Measurements from ENCODE around the gene MKNK1.
A peak's percentile ranks its signal among the peaks of the same experiment; 100 is the strongest.

Gene MKNK1

DNA sequence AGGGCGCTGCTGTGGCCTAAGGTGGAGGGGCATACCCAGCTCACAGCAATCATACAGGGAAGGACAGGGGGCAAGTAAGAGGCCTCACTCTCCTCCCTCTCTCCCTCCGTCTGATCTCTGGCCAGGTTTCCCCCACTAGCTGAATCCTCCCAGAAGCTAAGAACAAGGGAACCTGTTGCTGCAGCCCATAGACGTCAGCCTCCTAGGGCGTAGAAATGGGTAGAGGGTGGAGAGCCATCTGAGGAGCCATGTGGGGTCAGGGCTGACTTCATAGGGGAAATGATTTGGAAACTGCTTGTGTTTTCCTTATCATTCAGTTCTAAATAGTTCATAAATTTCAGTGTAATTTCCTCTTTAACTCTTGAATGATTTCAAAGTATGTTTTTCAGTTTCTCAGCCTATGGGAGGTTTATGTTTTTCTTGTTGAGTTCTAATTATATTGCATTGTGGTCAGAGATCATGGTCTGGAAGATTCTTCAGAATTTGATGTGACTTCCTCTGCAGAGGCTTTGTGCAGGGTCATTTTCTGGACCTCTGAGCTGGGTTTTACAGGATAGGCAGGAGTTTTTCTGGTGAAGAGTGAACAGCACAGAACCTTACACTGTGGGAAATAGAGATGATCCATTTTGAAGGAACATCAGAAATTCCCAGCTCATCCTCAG is 14.8 kb upstream of the MKNK1 start:
- DNase-seq = peak in 1 of 2 donors; percentile 40

DNA sequence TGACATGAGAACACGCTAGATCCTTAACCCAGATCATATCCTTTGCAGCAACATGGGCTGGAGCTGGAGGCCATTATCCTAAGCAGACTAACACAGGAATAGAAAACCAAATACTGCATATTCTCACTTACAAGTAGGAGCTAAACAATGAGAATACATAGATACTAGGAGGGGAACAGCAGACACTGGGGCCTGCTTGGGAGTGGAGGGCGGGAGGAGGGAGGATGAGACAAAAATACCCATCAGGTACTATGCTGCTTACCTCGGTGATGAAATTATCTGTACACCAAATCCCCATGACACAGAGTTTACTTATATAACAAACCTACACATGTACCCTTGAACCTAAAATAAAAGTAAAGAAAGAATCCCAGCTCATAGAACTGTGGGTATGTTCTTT is 13.8 kb upstream of the MKNK1 start:
- no peak for DNase-seq

DNA sequence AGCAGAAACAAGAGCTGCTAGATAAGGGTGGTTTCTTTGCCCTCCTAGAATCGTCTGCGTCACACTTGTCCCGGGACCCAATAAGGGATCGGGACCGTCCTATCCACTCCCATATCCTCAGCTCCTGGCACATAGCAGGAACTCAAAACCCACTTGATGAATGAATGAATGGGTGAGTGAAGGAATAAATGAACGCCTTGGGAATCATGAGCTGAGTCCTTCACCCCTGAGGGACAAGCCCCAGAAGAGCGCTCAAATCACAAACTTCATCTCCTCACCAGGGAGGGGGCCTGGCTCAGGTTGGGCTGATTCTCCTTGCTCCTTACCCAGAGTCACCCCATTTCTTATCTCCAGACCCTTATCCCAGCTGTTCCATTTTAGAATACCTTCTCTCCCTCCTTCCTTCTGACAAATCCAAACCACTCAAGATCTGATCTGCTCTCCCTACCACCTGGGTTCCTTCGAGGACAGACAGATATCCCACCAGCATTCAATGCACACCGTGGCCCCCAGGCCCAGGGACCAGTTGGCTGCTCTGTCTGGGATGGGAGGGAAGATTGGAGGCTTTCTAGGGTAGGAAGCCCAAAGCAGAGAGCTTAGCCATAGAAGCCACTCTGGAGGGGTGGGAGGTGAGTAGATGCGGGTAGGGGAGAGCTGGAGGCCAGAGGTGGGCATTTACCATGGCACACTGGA is 13.2 kb upstream of the MKNK1 start:
- no peak for DNase-seq

DNA sequence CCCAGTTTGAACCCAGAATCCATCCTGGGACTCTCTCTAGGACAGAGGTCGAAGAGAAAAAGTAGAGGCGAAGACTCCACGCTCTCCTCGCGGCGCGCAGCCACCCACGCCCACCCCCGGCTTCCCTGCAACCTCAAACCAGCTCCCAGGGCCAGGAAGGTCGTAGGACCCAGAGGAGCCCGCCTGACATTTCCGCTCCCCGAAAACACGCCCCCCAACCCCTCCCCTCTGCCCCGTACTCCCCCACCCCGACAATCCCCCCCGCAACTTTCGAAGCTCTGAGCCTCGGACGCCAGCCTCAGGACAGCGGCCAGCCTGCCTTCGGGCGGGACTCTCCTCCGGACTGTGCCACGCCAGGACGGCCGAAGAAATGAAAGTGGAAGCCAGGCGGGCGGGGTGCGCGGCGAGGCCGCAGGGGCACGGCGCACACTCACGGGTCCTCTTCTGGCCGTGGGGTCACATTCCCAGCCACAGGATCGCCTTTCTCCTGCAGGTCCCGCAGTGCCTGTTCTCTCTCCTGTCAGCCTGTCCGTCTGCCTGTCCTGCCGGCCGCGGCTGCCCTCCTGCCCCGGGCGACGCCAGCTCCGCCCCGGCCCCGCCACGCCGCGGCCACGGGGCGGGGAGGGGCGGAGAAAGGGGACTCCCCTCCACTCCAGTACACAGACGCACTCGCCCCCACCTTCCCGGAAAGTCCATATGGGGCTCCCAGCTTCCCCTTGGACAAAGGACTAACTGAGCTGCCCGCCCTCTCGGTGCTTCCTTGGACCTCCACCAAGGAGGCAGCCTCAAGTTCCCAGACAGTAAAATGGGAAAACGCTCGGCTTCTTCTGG is 12.4 kb upstream of the MKNK1 start, which contains the start of gene MOB3C:
Gene MOB3C, minus strand, starts transcription at position 535 of the 831 bp plus-strand sequence. CDS start 3,490 bp downstream, outside the sequence.
- peak; percentile 66 to 68 for DNase-seq

DNA sequence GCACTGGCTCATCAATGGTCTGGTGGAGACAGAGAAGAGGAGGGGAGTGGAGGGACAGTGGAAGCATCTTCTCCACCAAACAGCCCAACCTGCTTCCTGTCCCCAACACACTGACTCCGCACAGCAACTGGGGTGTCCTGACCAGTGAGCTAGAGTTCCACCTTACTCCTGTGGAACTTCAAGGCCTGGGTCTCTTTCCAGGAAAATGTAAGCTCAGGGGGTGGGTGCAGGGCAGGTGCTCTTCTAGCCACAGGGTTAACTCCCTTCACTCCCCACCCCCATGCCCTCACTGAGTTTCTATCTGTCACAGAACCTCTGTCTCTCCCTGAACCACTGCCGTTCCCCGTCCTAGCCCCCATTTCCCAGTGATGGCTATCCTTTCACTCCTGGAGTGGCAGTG is 11.7 kb upstream of the MKNK1 start:
- DNase-seq = no peak

DNA sequence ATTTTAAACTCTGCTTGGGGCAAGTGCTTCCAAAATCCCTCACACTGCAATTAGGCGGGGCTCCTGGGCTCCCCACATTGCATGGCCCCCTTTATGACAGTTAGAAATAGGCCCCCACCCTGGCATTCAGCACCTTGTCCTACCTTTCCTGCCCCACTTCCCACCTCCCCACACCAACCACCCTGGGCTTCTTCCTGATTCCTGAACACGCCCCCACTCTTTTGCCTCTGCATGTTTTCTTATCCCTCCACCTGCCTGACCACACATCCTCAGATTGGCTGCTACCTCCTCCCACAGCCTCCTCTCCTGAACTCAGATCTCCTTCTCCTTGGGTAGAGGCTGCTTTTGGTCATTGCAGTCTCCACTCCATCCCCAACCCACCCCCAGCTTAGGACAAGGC is 11.0 kb upstream of the MKNK1 start:
- no peak for DNase-seq

DNA sequence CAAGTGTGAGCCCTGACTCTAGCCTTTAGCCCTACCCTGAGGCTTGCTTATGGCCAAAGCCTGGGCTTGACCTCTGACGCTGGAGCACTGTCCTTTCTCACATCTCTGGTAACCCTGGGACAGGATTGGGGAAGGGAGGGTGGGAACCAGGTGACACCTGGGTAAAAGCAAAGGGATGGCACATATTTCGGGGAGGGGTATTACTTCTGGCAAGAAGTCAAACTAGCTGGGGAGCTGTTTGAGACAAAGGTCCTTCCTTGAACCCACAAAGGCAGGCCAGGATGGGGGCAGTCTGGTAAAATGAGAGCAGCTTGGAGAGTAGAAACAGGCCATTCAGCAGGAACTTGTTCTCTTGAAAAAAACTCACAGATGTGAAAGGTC is 10.5 kb upstream of the MKNK1 start:
- DNase-seq = no peak

DNA sequence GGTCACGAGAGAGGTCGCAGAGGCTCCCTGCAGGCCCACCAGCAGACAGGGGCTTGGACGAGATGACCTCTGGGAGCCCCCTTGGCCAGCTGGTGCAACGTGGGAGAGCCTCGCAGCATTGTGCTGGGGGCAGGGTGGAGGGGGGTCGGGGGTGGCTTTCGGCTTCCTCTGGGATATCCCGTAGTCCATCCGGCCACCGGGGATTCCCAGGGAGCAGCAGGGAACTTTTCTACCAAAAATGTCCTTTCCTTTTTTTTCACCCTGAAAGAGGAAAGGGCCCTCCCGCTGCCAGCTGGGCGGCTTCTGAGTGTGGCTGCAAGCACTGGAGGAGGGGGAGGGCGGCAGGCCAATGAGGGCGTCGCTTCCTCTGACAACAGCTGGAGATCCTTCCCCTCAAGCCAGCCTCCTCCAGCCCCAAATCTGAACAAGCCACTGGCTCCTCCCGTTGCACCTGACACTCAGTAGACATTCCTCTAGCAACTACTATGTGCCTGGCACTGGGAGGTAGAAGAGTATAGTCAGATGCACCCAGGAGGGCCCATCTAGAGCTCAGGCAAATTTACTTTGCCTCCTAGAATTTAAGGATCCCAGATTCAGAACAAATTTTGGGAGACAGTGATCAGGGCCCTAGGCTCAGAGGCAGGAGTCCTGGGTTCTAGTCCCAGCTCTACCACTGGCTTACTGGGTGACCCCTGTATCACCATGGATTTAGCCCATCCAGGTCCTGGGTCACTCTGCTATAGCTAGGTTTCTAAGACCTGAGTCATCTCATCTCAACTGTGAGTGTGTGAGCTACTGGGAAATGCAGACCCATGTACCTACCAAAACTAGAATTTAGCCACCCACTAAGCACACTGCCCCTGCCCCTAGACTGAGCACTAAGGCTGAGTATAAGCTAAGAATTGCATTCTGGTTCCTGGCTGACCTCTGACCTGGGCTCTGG is 9.9 kb upstream of the MKNK1 start:
- peak; percentile 30 to 59 for DNase-seq

DNA sequence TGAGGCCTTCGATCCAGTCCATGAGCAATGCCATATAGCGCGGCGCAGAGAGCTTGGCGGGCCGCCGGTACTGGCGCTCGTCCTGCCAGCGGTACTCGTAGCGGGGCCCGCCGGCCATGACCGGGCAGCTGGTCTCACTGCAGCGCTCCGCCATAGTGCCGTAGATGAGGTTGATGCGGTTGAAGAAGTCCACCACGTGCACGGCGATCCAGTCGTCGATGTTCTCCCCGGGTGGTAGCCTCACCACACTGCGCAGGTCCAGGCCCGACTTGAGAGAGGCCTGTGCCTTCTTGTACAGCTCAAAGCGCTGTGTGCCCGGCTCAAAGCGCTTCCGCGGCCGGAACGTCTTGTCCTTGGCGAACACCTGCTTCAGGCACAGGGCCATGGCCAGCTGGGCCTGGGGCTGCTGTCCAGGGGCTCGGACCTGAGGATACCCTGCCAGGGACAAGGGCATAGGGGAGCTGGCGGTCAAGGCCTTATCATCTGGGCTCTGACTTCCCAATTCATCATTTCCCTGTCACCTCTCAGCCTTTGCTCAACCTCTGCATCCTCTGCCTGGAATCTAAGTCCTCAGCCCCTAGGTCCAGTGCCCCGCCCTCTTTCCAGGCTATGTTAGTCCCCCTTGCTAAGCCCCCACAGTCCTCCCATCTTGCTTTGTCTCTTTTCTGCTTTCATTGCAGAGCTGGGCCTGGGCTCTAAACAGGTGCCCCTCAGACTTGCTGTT is 9.0 kb upstream of the MKNK1 start:
- DNase-seq = no peak

DNA sequence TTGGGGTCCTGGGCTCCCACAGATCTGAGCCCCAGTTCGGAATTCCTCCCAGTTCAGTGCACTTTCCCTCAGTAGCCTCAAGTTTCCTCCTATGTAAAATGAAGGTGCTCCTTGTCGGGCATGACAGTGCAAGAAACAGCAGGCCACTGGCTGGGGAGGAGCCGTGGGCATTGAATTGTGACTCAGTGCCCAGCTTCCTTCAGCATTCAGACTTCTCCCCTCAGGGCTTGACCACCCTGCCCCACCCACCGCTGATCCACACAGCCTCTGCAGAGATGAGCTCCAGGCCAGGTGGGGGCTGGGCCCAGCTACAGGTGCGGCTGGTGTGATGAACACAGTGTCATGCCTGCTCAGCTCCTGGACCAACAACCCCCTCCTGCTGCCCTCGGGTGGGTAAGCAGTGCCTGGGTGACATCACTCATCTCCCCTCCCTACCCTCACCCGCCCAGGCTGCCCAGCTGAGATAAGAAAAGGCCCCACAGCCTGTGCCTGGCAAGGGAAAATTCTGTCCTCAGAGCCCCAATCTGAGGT is 7.7 kb upstream of the MKNK1 start:
- no peak for DNase-seq

DNA sequence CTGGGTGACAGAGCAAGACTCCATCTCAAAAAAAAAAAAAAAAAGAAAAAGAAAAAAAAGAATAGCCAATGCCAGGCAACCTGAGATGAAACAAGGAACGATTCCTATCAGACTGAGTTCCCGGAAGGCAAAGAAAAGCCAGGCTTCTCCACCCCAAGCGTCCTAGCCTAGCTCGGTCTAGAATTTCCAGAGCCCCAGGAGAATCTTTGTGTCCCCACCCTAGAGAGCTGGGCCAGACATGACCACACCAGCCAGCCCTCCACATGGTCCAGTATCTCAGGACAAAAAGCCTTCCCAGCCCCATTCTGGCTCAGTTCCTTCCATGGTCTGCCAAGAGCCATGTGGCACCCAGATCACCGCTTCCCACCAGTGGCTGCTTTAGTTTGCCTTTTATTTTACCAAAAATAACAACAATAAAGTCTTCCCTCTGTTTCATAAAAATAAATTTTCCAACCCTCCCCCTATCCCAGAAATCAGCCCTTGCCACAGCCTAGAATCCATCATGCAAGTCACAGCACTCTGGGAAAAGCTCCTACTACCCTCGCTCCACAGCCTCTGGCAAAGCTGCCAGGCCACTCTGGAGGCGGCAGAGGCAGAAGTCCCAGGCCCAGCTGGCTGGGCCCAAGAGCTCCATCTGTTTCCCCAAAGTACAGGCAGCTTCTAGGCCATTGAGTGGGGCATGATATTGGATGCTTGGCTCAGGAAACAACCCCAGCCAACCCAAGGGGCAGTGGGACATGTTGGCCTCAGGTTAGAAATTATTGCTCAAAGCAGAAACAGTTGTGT is 3.5 kb upstream of the MKNK1 start:
- DNase-seq = no peak

DNA sequence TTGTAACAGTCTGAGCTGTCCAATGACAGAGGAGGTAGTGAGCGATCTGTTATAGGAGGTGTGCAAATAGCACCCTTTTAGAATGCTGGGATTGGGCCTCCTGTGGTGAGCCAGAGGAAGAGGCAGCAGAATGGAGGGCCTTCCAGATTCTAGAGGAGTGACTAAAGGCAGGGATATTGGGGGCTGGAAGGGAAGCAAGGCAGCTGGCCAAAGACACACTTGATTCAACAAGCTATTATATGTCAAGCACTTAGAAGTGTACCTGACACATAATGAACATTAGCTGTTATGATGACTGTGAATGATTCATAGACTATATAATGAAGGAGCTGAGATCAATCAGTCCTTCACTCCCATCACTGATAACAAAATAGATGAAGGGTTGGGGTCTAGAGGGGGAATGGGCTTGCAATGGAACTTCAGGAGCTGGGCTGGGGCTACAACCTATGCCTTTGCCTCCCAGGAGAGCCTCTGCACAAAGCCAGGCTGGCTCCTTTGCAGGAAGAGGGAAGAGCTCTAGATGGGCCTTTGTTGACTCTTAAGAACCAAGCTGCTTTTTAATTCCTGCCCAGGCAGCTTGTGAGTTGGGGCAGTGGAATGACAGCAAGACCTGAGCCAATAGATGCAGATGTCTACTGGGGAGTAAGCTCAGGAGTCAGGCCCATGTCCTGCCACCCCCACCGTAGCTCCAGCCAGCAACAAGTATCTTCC is 2.3 kb upstream of the MKNK1 start:
- no peak for DNase-seq

DNA sequence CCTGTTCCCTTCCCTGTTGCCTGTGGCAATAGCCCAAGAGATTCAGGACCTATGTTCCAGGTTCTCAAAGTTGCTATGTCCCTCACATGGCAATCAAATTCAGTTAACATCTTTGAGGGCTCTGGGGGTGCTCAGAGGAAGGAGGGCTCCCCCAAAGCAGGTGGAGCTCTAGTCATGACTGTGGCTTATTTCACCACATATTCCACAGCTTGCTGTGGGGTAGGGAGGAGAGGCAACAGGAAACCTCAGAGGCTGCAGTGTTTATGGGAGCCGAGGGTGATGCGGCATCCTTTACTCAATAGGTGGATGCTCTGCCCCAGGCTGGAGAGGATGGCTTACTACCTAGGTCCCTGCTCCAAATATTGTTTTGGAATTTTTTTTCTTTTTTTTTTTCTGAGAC is 1.2 kb upstream of the MKNK1 start:
- DNase-seq = peak in 1 of 2 donors; percentile 40

DNA sequence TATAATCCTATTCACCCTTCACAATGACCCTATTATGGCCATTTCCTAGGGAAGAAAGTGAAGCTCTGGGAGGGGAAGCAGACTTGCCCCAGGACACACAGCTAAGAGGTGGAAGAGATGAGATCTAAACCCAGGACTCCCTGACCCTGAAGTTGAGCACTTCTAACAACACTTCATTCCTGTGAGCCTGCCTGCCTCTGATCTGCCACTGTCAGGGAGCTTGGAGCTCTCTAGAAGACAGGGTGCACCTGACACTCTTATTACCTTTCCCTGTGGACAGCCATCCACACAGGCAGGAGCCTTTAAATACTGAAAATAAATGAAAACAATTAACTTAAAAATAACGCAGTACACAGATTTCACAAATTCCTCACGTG is 599 bp downstream of the MKNK1 start:
- DNase-seq = no peak

DNA sequence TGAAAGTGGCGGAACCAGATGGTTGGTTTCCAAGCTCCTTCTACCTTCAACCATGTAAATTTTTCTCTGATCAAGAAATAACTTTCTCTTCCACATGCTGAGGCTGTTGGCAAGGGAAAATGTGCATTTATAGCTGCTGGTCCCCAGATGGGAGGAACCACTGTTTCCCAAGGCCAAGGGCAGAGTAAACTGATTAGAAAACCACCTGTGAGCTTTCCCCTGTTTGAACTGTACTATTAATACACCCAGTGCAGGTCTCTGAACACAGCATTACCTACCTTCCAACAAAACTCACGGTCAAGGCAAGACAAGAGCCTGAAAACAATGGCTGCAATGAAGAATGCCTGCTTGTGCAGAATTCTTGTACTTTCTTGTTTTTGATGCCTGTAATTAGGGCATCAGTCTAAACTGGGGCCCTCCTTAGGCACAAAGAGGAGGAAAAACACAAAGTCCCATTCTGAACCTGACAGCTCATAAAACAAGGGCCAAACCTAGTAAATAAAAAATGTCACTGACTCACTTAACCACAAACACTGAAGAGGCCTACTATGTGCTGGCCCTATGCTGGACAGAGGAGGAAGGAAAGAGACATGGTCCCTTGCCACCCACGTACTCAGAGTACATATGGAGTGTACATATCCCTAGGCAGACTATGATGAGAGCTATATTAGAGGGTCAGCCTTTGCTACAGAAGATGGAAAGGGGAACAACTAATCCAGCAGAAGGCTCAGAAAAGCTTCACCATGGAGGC is 2.6 kb downstream of the MKNK1 start:
- no peak for DNase-seq

DNA sequence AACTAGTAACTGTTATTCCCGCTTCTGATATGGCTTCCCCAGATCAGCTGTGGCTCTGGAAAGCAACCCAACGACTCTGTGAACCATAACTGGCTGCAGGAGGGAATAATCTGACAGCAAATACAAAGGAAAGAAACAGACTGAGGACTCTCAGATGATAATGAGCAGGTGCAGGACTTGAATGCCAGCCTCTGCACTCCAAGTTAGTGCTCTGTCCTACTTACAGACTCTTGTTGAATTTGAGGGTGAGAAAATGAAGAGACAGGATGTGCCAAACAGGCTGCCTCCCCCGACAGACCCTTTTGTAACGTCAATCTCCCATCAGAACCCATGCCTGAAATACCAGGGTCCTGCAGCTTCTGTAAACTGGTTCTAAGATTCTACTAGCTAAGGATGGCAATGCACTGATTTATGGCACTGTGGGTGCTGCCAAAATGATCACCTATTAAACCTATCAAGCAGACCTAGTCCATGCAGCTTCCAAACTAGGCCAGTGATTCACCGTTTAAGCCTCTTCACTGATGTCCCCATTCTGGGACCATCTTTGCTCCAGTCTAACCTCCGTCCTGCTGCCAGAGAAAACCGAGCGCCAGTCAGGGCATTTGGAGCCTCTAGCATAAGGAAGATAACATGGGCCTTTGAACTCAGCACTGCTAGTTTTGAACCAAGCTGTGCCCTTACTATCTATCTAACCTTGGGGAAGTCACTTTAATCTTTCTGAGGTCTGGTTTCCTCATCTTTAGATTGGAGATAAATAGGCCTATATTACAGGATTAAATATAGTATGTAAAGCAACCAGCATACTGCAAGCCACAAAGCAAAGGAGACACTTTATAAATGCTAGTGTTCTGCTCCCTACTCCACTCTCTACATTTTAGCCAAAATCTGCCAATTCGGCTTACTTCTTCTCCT is 4.8 kb downstream of the MKNK1 start:
- no peak for DNase-seq

DNA sequence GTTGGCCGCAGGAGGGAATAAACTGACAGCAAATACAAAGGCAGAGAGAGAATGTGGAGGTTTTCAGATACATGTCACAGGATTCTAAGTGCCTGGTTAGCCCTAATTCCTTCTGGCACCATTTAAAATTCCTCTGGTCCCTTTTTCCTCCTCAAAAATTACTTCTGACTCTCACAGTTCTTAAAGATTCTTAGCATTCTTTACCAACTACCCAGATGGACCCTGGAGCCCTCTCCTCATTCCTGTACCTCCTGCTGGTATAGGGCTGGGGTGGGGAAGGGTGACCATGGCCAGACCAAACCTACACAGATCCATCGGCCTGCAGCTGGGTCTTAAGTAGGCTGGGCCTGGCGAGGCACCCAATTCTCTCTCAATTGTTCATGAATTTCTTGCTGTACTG is 7.2 kb downstream of the MKNK1 start:
- DNase-seq = no peak

DNA sequence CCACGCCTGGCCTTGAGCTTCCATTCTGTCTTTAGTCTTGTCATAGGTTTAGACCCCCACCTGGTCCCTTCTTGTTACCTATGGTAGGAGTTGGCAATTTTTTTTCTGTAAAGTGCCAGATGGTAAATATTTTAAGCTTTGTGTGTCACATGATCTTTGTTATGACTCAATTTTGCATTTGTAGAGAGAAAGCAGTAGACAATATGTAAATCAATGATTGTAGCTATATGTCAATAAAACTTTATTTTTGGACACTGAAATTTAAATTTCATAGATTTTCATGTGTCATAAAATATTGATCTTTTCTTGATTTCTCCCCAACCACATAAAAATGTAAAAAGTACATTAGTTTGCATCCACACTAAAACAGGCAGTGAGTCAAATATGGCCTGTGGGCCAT is 8.0 kb downstream of the MKNK1 start:
- no peak for DNase-seq
